ENCODE measurements around the gene CTSC.

DNA sequence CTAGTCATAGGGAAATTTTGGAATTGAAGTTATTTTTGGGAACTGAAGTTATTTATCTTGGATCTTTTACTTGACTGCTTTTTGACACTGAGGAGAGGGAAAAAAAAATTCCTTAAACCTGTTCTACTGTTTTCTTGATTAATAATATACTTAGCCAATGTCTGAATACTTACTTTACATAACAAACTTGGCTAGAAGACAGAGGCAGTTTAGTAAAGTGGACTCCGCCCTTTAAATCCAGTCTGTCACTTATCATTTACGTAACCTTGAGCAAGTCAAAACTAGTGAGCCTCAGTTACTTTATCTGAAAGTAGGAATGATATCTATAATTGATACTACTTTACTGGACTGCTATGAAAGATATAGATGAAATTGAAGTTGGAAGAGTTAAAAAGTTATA is 19.5 kb downstream of the CTSC start:
- TF ChIP-seq SMARCE1 (IDR thresholded peaks at IDR 0.05) (no peak), PRPF4 (IDR thresholded peaks at IDR 0.05; ENCODE audit: insufficient read depth, low read depth, low read length, poor library complexity, severe bottlenecking) (no peak), TBP (optimal IDR thresholded peaks at IDR 0.05; ENCODE audit: low read depth, low read length) (no peak), TEAD1 (CRISPR knock-in tag; IDR thresholded peaks at IDR 0.05) (no peak), TAF1 (IDR thresholded peaks at IDR 0.05; ENCODE audit: control insufficient read depth, extremely low read depth, insufficient read depth, low read length, severe bottlenecking) (no peak), EP300 (IDR thresholded peaks at IDR 0.05; ENCODE audit: low read length) (no peak), CTCF (IDR thresholded peaks at IDR 0.05 in 2 of 3, conservative IDR thresholded peaks at IDR 0.05 in 1 of 3; ENCODE audit: insufficient read depth in 2 of 3, low read depth in 1 of 3, low read length in 3 of 3) (no peak), ETV6 (IDR thresholded peaks at IDR 0.05; ENCODE audit: borderline replicate concordance in 1 of 2, low read depth in 2 of 2, low read length in 1 of 2) (no peak), ETV6 (CRISPR knock-in tag; IDR thresholded peaks at IDR 0.05; ENCODE audit: borderline replicate concordance) (no peak), NFE2L1 (tag; IDR thresholded peaks at IDR 0.05; ENCODE audit: borderline replicate concordance, low read depth) (no peak)
- TF ChIP-seq, protein P1, sequence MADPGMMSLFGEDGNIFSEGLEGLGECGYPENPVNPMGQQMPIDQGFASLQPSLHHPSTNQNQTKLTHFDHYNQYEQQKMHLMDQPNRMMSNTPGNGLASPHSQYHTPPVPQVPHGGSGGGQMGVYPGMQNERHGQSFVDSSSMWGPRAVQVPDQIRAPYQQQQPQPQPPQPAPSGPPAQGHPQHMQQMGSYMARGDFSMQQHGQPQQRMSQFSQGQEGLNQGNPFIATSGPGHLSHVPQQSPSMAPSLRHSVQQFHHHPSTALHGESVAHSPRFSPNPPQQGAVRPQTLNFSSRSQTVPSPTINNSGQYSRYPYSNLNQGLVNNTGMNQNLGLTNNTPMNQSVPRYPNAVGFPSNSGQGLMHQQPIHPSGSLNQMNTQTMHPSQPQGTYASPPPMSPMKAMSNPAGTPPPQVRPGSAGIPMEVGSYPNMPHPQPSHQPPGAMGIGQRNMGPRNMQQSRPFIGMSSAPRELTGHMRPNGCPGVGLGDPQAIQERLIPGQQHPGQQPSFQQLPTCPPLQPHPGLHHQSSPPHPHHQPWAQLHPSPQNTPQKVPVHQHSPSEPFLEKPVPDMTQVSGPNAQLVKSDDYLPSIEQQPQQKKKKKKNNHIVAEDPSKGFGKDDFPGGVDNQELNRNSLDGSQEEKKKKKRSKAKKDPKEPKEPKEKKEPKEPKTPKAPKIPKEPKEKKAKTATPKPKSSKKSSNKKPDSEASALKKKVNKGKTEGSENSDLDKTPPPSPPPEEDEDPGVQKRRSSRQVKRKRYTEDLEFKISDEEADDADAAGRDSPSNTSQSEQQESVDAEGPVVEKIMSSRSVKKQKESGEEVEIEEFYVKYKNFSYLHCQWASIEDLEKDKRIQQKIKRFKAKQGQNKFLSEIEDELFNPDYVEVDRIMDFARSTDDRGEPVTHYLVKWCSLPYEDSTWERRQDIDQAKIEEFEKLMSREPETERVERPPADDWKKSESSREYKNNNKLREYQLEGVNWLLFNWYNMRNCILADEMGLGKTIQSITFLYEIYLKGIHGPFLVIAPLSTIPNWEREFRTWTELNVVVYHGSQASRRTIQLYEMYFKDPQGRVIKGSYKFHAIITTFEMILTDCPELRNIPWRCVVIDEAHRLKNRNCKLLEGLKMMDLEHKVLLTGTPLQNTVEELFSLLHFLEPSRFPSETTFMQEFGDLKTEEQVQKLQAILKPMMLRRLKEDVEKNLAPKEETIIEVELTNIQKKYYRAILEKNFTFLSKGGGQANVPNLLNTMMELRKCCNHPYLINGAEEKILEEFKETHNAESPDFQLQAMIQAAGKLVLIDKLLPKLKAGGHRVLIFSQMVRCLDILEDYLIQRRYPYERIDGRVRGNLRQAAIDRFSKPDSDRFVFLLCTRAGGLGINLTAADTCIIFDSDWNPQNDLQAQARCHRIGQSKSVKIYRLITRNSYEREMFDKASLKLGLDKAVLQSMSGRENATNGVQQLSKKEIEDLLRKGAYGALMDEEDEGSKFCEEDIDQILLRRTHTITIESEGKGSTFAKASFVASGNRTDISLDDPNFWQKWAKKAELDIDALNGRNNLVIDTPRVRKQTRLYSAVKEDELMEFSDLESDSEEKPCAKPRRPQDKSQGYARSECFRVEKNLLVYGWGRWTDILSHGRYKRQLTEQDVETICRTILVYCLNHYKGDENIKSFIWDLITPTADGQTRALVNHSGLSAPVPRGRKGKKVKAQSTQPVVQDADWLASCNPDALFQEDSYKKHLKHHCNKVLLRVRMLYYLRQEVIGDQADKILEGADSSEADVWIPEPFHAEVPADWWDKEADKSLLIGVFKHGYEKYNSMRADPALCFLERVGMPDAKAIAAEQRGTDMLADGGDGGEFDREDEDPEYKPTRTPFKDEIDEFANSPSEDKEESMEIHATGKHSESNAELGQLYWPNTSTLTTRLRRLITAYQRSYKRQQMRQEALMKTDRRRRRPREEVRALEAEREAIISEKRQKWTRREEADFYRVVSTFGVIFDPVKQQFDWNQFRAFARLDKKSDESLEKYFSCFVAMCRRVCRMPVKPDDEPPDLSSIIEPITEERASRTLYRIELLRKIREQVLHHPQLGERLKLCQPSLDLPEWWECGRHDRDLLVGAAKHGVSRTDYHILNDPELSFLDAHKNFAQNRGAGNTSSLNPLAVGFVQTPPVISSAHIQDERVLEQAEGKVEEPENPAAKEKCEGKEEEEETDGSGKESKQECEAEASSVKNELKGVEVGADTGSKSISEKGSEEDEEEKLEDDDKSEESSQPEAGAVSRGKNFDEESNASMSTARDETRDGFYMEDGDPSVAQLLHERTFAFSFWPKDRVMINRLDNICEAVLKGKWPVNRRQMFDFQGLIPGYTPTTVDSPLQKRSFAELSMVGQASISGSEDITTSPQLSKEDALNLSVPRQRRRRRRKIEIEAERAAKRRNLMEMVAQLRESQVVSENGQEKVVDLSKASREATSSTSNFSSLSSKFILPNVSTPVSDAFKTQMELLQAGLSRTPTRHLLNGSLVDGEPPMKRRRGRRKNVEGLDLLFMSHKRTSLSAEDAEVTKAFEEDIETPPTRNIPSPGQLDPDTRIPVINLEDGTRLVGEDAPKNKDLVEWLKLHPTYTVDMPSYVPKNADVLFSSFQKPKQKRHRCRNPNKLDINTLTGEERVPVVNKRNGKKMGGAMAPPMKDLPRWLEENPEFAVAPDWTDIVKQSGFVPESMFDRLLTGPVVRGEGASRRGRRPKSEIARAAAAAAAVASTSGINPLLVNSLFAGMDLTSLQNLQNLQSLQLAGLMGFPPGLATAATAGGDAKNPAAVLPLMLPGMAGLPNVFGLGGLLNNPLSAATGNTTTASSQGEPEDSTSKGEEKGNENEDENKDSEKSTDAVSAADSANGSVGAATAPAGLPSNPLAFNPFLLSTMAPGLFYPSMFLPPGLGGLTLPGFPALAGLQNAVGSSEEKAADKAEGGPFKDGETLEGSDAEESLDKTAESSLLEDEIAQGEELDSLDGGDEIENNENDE (IDR thresholded peaks at IDR 0.05; ENCODE audit: low read depth, low read length) = no peak

Data from K562 (cell line).